ENCODE measurements around the gene FSD1.

DNA sequence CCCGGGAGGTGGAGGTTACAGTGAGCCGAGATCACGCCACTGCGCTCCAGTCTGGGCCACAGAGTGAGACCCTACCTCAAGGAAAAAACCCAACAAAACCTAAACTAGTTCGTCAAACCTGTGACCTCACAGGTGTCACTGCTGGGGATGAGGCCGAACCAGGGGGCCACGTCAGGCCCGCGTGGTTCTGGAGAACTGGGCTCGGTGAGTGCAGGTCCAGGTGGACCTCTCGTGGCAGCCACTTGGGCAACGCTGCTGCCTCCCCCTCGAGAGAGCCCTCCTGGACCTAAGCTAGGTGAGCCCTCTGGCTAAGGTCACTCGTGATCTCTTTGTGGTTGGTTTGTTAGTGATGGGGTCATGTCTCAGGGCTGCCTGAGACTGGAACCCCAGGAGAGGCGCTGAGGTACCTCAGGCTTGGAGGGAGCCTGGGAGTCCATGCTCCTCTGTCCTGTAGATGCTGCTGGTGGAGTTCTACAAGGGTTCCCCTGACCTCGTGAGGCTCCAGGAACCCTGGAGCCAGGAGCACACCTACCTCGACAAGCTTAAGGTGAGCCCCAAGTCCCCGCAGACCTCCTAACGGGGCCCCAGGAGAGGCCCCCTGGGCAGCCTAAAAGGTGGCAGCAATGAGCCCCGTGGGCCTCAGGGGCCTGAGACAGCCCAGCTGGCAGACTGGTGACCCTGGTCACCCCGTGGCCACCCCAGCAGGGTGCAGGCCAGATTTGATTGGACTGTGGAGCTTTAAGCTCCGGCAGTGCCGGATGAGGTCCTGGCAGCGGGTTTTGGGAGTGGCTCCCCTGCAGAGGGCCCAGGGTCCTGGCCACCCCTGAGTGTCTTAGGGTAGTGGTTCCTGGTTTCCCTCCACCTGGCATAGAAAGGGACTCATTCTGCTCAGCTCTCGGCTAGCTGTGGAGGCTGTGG lies 54.6 kb downstream of the FSD1 start:
- TF ChIP-seq CTCF (IDR thresholded peaks at IDR 0.05) (no peak), POLR2A (IDR thresholded peaks at IDR 0.05) (no peak)

Data from Peyer's patch (tissue), 4 donors.